B cell (primary cell): ENCODE measurements around the gene MRPS22. TPM values are rescaled to one million over a fixed set of nuclear protein-coding genes. Genes with fewer than 3 reads are reported as not detected.

ENCODE experiments used
- ATAC-seq: fragments of 200-7000 bp; cut with Tn5 transposase; one replicate; pipeline ENCODE4 v1.10.0; 2021; ENCODE audit warnings: low read depth, mild to moderate bottlenecking, moderate number of reproducible peaks, moderate library complexity
- CTCF ChIA-PET: fragments of 350-600 bp; sonication (Branson Sonifier 250); formaldehyde crosslinking; loops from one replicate; lab custom pipeline; 2021; ENCODE audit warnings: antibody characterized with exemption, inconsistent platforms; lab: Charles Lee
- POLR2A ChIA-PET: fragments of 350-600 bp; sonication (Branson Sonifier 250); formaldehyde crosslinking; loops from one replicate; lab custom pipeline; 2021; ENCODE audit warnings: antibody characterized with exemption; lab: Charles Lee
- DNase-seq: peaks from one replicate; pipeline ENCODE4 v3.0.0; 2013
- H2AFZ ChIP-seq: 2 replicates; pipeline ENCODE4 v1.6.1; 2012; ENCODE audit warnings: mild to moderate bottlenecking, low read depth, low read length; ENCODE audit not compliant: insufficient read depth, poor library complexity, severe bottlenecking
- H3K27ac ChIP-seq, 2 donors: 1 replicate in 1 of 2; 2 replicates in 1 of 2; pipeline ENCODE4 v1.5.1; 2012 to 2013; ENCODE audit warnings: low read length in 2 of 2, mild to moderate bottlenecking in 2 of 2, moderate library complexity in 1 of 2
- H3K27me3 ChIP-seq, 4 experiments: fragments of 200-600 bp in 1 of 4; sonication (generic) in 1 of 4; replicated peaks in 1 of 4; 1 replicate in 2 of 4; 2 replicates in 2 of 4; pipeline versions ENCODE4 v1.6.1 to v1.7.0; 2013 to 2016; ENCODE audit warnings: low read length in 3 of 4, mild to moderate bottlenecking in 2 of 4, mixed read lengths in 1 of 4, moderate library complexity in 1 of 4; ENCODE audit not compliant: insufficient read depth in 4 of 4, control insufficient read depth in 3 of 4; ENCODE audit errors: control extremely low read depth in 1 of 4
- H3K36me3 ChIP-seq, 2 experiments: replicated peaks in 1 of 2; 1 replicate in 1 of 2; 2 replicates in 1 of 2; pipeline versions ENCODE4 v1.6.1 to v1.7.1; 2013; ENCODE audit warnings: low read length in 1 of 2; ENCODE audit not compliant: insufficient read depth in 2 of 2, control insufficient read depth in 1 of 2; ENCODE audit errors: control extremely low read depth in 1 of 2, extremely low read depth in 1 of 2
- H3K4me1 ChIP-seq, 2 donors: fragments of 200-600 bp in 1 of 2; sonication (generic) in 1 of 2; 1 replicate in 1 of 2; 2 replicates in 1 of 2; pipeline versions ENCODE4 v1.5.1 to v1.6.1; 2013 to 2017; ENCODE audit warnings: low read length in 2 of 2; ENCODE audit not compliant: control insufficient read depth in 2 of 2, insufficient read depth in 2 of 2
- H3K4me2 ChIP-seq: replicated peaks from 2 replicates; pipeline ENCODE3; 2012; ENCODE audit warnings: mild to moderate bottlenecking, low read depth, low read length; ENCODE audit not compliant: poor library complexity, severe bottlenecking
- H3K4me3 ChIP-seq, 5 experiments: fragments of 200-600 bp in 1 of 5; sonication (generic) in 1 of 5; 1 replicate in 3 of 5; 2 replicates in 2 of 5; pipeline versions ENCODE4 v1.5.1 to v1.7.0; 2011 to 2016; ENCODE audit warnings: low read length in 4 of 5, mild to moderate bottlenecking in 4 of 5, low read depth in 2 of 5, control low read depth in 1 of 5, moderate library complexity in 1 of 5; ENCODE audit not compliant: insufficient read depth in 1 of 5; ENCODE audit errors: control extremely low read depth in 1 of 5, extremely low read depth in 1 of 5
- H3K79me2 ChIP-seq: fragments of 200-600 bp; sonication (generic); one replicate; pipeline ENCODE4 v1.6.0; 2016; ENCODE audit warnings: low read length; ENCODE audit not compliant: control insufficient read depth, insufficient read depth
- H3K9ac ChIP-seq: fragments of 200-600 bp; sonication (generic); 2 replicates; pipeline ENCODE4 v1.6.1; 2017; ENCODE audit warnings: mild to moderate bottlenecking, low read length, moderate library complexity
- H3K9me3 ChIP-seq, 3 donors: one replicate each; pipeline versions ENCODE4 v1.6.1 to v1.7.1; 2013; ENCODE audit warnings: low read length in 2 of 3; ENCODE audit not compliant: control insufficient read depth in 2 of 3, insufficient read depth in 1 of 3; ENCODE audit errors: control extremely low read depth in 1 of 3
- H4K20me1 ChIP-seq: 2 replicates; pipeline ENCODE4 v1.6.0; 2012; ENCODE audit warnings: mild to moderate bottlenecking, low read length; ENCODE audit not compliant: insufficient read depth, control insufficient read depth, poor library complexity, severe bottlenecking
- H3K27ac Mint-ChIP-seq: one replicate; pipeline ENCODE4 v1.8.0; 2021; ENCODE audit warnings: mixed read lengths
- H3K27me3 Mint-ChIP-seq: one replicate; pipeline ENCODE4 v1.8.0; 2021; ENCODE audit warnings: mixed read lengths
- H3K4me1 Mint-ChIP-seq: one replicate; pipeline ENCODE4 v1.8.0; 2021; ENCODE audit warnings: mixed read lengths
- H3K4me3 Mint-ChIP-seq: one replicate; pipeline ENCODE4 v1.8.0; 2021; ENCODE audit warnings: mixed read lengths
- H3K9me3 Mint-ChIP-seq: one replicate; pipeline ENCODE4 v1.8.0; 2022; ENCODE audit warnings: mixed read lengths; ENCODE audit not compliant: insufficient read depth
- CTCF ChIP-seq: fragments of 200-600 bp; IDR thresholded peaks from one replicate; pipeline ENCODE4 v1.8.0; 2022; ENCODE audit warnings: antibody characterized with exemption, mild to moderate bottlenecking
- EZH2 ChIP-seq: IDR thresholded peaks from 2 replicates; pipeline ENCODE4 v1.6.1; 2012; ENCODE audit warnings: borderline replicate concordance, low read depth, mild to moderate bottlenecking, moderate library complexity, low read length; ENCODE audit not compliant: insufficient read depth, poor library complexity, severe bottlenecking
- WGBS: methylation state at CpG from one replicate; pipeline ENCODE4 v1.1.5; 2013; ENCODE audit warnings: missing lambda C conversion rate; ENCODE audit not compliant: insufficient coverage; 5-methylcytosine and 5-hydroxymethylcytosine counted together
- intact Hi-C: fragments of 100-400 bp; cut with micrococcal nuclease; formaldehyde crosslinking; loops from one replicate; pipeline ENCODE4 v1.10.0; 2022
- polyA plus RNA-seq: library from polyadenylated mRNA; depleted of rRNA; stranded (reverse); fragments of >200 nt; gene quantifications from 2 replicates; pipeline ENCODE4 v1.2.3, GENCODE V29; 2012
- total RNA-seq, 2 donors: library from RNA; stranded (reverse); fragments of 120-200 nt in 1 of 2; gene quantifications; 1 replicate in 1 of 2; 2 replicates in 1 of 2; pipeline versions ENCODE4 v1.2.3 to v1.2.4, GENCODE V29; 2013 to 2022

MRPS22 gene
- total and polyA plus RNA-seq, 2 donors (not counting 1 experiment from before 2014, with no cell fraction given), result 19.1 to 32.5 TPM

- Histone ChIP-seq H3K4me3 (no peak overlapping the region), H3K79me2 (no peaks in the 10 kb centered on the region), H3K9ac (no peak overlapping the region), H3K36me3 (no peaks in the 10 kb centered on the region), H3K9me3 (no peaks in the 10 kb centered on the region), H3K27ac (no peak overlapping the region), H3K4me2 (no peak overlapping the region), H3K27me3 (peaks cover 0 to 3% (median 0%) of the 10 kb centered on the region in 4 experiments), H3K4me1 (no peaks in the 10 kb centered on the region), H2AFZ (no peak overlapping the region), H4K20me1 (no peaks in the 10 kb centered on the region)
- no peaks in the 10 kb centered on the region for H3K4me1 Mint-ChIP-seq
- no peaks in the 10 kb centered on the region for H3K9me3 Mint-ChIP-seq
- TF ChIP-seq EZH2 (no peak), CTCF (no peak)
- H3K27me3 Mint-ChIP-seq, result peaks cover 8% of the 10 kb centered on the region
- H3K4me3 Mint-ChIP-seq, result no peak overlapping the region
- intact Hi-C loops, result no loop called here
- ATAC-seq (no peak), DNase-seq (no peak)
- WGBS, result 87% methylated on average over 4 of the region's 4 CpGs
- H3K27ac Mint-ChIP-seq, result no peak overlapping the region
- ChIA-PET POLR2A (no interaction called here), CTCF (no interaction called here)
These were observed 42.2 kb upstream of the MRPS22 start for GRCh38 chr3:139301654-139302053.

GRCh38 chr3:139302084-139302800 is 41.6 kb upstream of the MRPS22 start:
- H3K27ac Mint-ChIP-seq, result no peak overlapping the region
- H3K4me1 Mint-ChIP-seq, result no peaks in the 10 kb centered on the region
- peaks cover 0 to 3% (median 0%) of the 10 kb centered on the region in 4 experiments for H3K27me3 ChIP-seq
- H3K9ac ChIP-seq, result no peak overlapping the region
- ATAC-seq (no peak), DNase-seq (no peak)
- POLR2A ChIA-PET, result no interaction called here
- peaks cover 8% of the 10 kb centered on the region for H3K27me3 Mint-ChIP-seq
- no peak overlapping the region for H2AFZ ChIP-seq
- no peak overlapping the region for H3K4me2 ChIP-seq
- CTCF ChIA-PET, result no interaction called here
- H3K27ac ChIP-seq, result no peak overlapping the region
- intact Hi-C loops, result no loop called here
- no peak overlapping the region for H3K4me3 ChIP-seq
- no peak overlapping the region for H3K4me3 Mint-ChIP-seq
- no peaks in the 10 kb centered on the region for H3K36me3 ChIP-seq
- no peaks in the 10 kb centered on the region for H3K4me1 ChIP-seq
- 82% methylated on average over 9 of the region's 12 CpGs for WGBS
- no peaks in the 10 kb centered on the region for H3K79me2 ChIP-seq
- TF ChIP-seq CTCF (no peak), EZH2 (no peak)
- H4K20me1 ChIP-seq, result no peaks in the 10 kb centered on the region
- H3K9me3 Mint-ChIP-seq, result no peaks in the 10 kb centered on the region
- no peaks in the 10 kb centered on the region for H3K9me3 ChIP-seq
